Small intestine (tissue), 7 donors: ENCODE data around the gene KIAA1549. TPM values are rescaled to one million over a fixed set of nuclear protein-coding genes. Genes with fewer than 3 reads are reported as not detected.

ENCODE experiments used
- DNase-seq, 2 donors: peaks; one replicate each; pipeline versions ENCODE4 v3.0.0 to v3.0.0-alpha.2; 2013
- FAIRE-seq: peaks from 2 replicates; lab custom pipeline; 2012; peaks lifted over from hg19 to GRCh38; lab: Jason Lieb, UNC
- H3K27ac ChIP-seq, 3 donors: one replicate each; pipeline ENCODE4 v1.5.1; 2013; ENCODE audit warnings: low read length in 2 of 3, mild to moderate bottlenecking in 2 of 3, control low read depth in 1 of 3, inconsistent platforms in 1 of 3, low read depth in 1 of 3, moderate library complexity in 1 of 3
- H3K27me3 ChIP-seq, 3 donors: one replicate each; pipeline ENCODE4 v1.6.1; 2013; ENCODE audit warnings: low read length in 3 of 3, inconsistent platforms in 1 of 3; ENCODE audit not compliant: control insufficient read depth in 3 of 3, insufficient read depth in 3 of 3
- H3K36me3 ChIP-seq, 3 donors: one replicate each; pipeline ENCODE4 v1.6.1; 2013; ENCODE audit warnings: low read length in 3 of 3, inconsistent platforms in 1 of 3, low read depth in 1 of 3, mild to moderate bottlenecking in 1 of 3, moderate library complexity in 1 of 3; ENCODE audit not compliant: control insufficient read depth in 3 of 3, insufficient read depth in 2 of 3
- H3K4me1 ChIP-seq, 3 donors: one replicate each; pipeline ENCODE4 v1.6.1; 2013; ENCODE audit warnings: low read length in 2 of 3, inconsistent platforms in 1 of 3, low read depth in 1 of 3, mild to moderate bottlenecking in 1 of 3, moderate library complexity in 1 of 3; ENCODE audit not compliant: control insufficient read depth in 3 of 3, insufficient read depth in 2 of 3
- H3K4me3 ChIP-seq, 3 donors: one replicate each; pipeline ENCODE4 v1.5.1; 2013; ENCODE audit warnings: low read length in 3 of 3, control low read depth in 1 of 3, inconsistent platforms in 1 of 3, low read depth in 1 of 3, mild to moderate bottlenecking in 1 of 3, moderate library complexity in 1 of 3
- H3K9me3 ChIP-seq, 2 donors: one replicate each; pipeline ENCODE4 v1.6.1; 2013; ENCODE audit warnings: low read depth in 1 of 2, low read length in 1 of 2; ENCODE audit not compliant: control insufficient read depth in 2 of 2, insufficient read depth in 1 of 2
- WGBS, 3 donors: extraction: QIAGEN DNeasy Blood & Tissue Kit; methylation state at CpG; one replicate each; pipeline ENCODE4 v1.1.7; 2013; 5-methylcytosine and 5-hydroxymethylcytosine counted together
- polyA plus RNA-seq, 4 donors: library from polyadenylated mRNA; stranded (reverse) in 3 of 4; unstranded in 1 of 4; fragments of 200-250 nt in 3 of 4; fragments of 120-200 nt in 1 of 4; gene quantifications; one replicate each; pipeline versions ENCODE4 v1.2.1 to v1.2.3, GENCODE V29; 2013
- donor health status: healthy with polysubstance abuse.
- donor health status: control.
- donor health status: control.
- donor health status: Bipolar disorder and iron deficiency.
- donor health status: healthy.

Gene KIAA1549
- polyA plus RNA-seq, 4 donors, result under 0.01 to 2.7 (median 1.2) TPM

GRCh38 chr7:139011373-139011772 lies 30.2 kb upstream of the KIAA1549 start:
- no peak for DNase-seq
- no peaks in the 10 kb centered on the region for H3K36me3 ChIP-seq
- peaks cover 0 to 1% (median 0%) of the 10 kb centered on the region in 3 donors for H3K27me3 ChIP-seq
- H3K27ac ChIP-seq, result no peak overlapping the region
- 90 to 92% (median 91%) methylated on average over 3 of the region's 3 CpGs for WGBS, 3 donors
- FAIRE-seq, result no peak
- no peak overlapping the region for H3K4me3 ChIP-seq
- H3K4me1 ChIP-seq, result no peaks in the 10 kb centered on the region
- H3K9me3 ChIP-seq, result no peaks in the 10 kb centered on the region

- no peak for FAIRE-seq
Measured at GRCh38 chr7:139004321-139005090, 23.3 kb upstream of the KIAA1549 start.

GRCh38 chr7:138999414-138999813 lies 18.2 kb upstream of the KIAA1549 start:
- Histone ChIP-seq H3K4me3 (no peak overlapping the region), H3K27ac (no peak overlapping the region)
- 73 to 77% (median 74%) methylated on average over 3 of the region's 3 CpGs for WGBS, 3 donors

More at GRCh38 chr7:139004321-139005090, 23.3 kb upstream of the KIAA1549 start:
- Histone ChIP-seq H3K27ac (no peak overlapping the region), H3K4me1 (no peaks in the 10 kb centered on the region), H3K36me3 (no peaks in the 10 kb centered on the region), H3K9me3 (peaks cover 0 to 4% of the 10 kb centered on the region in 2 donors), H3K27me3 (peaks cover 0 to under 1% (median 0%) of the 10 kb centered on the region in 3 donors), H3K4me3 (no peak overlapping the region)
- no peak for DNase-seq

GRCh38 chr7:138992052-138992531 lies 10.9 kb upstream of the KIAA1549 start:
- no peaks in the 10 kb centered on the region for H3K36me3 ChIP-seq
- peaks cover 0 to 3% (median 0%) of the 10 kb centered on the region in 3 donors for H3K27me3 ChIP-seq
- no peaks in the 10 kb centered on the region for H3K9me3 ChIP-seq
- no peak overlapping the region for H3K4me3 ChIP-seq
- DNase-seq (no peak), FAIRE-seq (no peak)
- no peaks in the 10 kb centered on the region for H3K4me1 ChIP-seq
- 79 to 85% (median 81%) methylated on average over 8 of the region's 8 CpGs for WGBS, 3 donors
- no peak overlapping the region for H3K27ac ChIP-seq

More at GRCh38 chr7:138999414-138999813, 18.2 kb upstream of the KIAA1549 start:
- DNase-seq, result no peak
- Histone ChIP-seq H3K4me1 (no peaks in the 10 kb centered on the region), H3K9me3 (peaks cover 0 to 2% of the 10 kb centered on the region in 2 donors), H3K36me3 (no peaks in the 10 kb centered on the region), H3K27me3 (no peaks in the 10 kb centered on the region)
- no peak for FAIRE-seq

GRCh38 chr7:138987686-138988085 lies 6.5 kb upstream of the KIAA1549 start:
- H3K27me3 ChIP-seq, result peaks cover 0 to 3% (median 0%) of the 10 kb centered on the region in 3 donors
- DNase-seq (no peak), FAIRE-seq (no peak)
- no peak overlapping the region for H3K27ac ChIP-seq
- WGBS, 3 donors, result 97% methylated on average over 1 of the region's 1 CpG
- no peak overlapping the region for H3K4me3 ChIP-seq
- no peaks in the 10 kb centered on the region for H3K36me3 ChIP-seq
- no peaks in the 10 kb centered on the region for H3K4me1 ChIP-seq
- H3K9me3 ChIP-seq, result no peaks in the 10 kb centered on the region

GRCh38 chr7:138982204-138982623 lies 1.0 kb upstream of the KIAA1549 start:
- DNase-seq (no peak), FAIRE-seq (no peak)
- Histone ChIP-seq H3K4me3 (peak overlapping the region in 1 of 3 donors; percentile 50), H3K9me3 (no peaks in the 10 kb centered on the region), H3K4me1 (peaks cover 0 to 14% (median 0%) of the 10 kb centered on the region in 3 donors), H3K36me3 (no peaks in the 10 kb centered on the region), H3K27ac (no peak overlapping the region), H3K27me3 (peaks cover 0 to 6% (median 0%) of the 10 kb centered on the region in 3 donors)
- 22 to 41% (median 35%) methylated on average over 14 of the region's 14 CpGs for WGBS, 3 donors

- Histone ChIP-seq H3K27me3 (peaks cover 0 to 6% (median 0%) of the 10 kb centered on the region in 3 donors), H3K27ac (no peak overlapping the region), H3K4me3 (peak overlapping the region; percentile 53 to 81 (median 62)), H3K9me3 (no peaks in the 10 kb centered on the region), H3K4me1 (peaks cover 0 to 14% (median 0%) of the 10 kb centered on the region in 3 donors), H3K36me3 (no peaks in the 10 kb centered on the region)
- WGBS, 3 donors, result 0 to 1% (median 1%) methylated on average over 36 to 68 of the region's 68 CpGs
- FAIRE-seq (no peak), DNase-seq (no peak)
Measured at GRCh38 chr7:138980563-138981291, 462 bp downstream of the KIAA1549 start.

GRCh38 chr7:138979988-138980562 lies 1.1 kb downstream of the KIAA1549 start:
- FAIRE-seq (no peak), DNase-seq (peak; percentile 21 to 25)
- Histone ChIP-seq H3K4me1 (peaks cover 0 to 14% (median 0%) of the 10 kb centered on the region in 3 donors), H3K36me3 (no peaks in the 10 kb centered on the region), H3K27me3 (peaks cover 0 to 6% (median 0%) of the 10 kb centered on the region in 3 donors), H3K4me3 (peak overlapping the region in 2 of 3 donors; percentile 62 to 81), H3K9me3 (no peaks in the 10 kb centered on the region), H3K27ac (no peak overlapping the region)
- WGBS, 3 donors, result 19 to 32% (median 19%) methylated on average over 9 of the region's 9 CpGs
